Breast epithelium (tissue), 4 donors: ENCODE data around the gene RNPS1. TPM values are rescaled to one million over a fixed set of nuclear protein-coding genes. Genes with fewer than 3 reads are reported as not detected.

Experiments
- DNase-seq, 2 donors: peaks; one replicate each; pipeline ENCODE4 v3.0.0-alpha.2; 2019; ENCODE audit warnings: low spot score in 2 of 2
- H3K27ac ChIP-seq, 2 donors: fragments of 200-600 bp; sonication (generic) in 1 of 2; one replicate each; pipeline ENCODE4 v1.5.1; 2016 to 2019; ENCODE audit warnings: mild to moderate bottlenecking in 1 of 2
- H3K27me3 ChIP-seq, 2 donors: fragments of 200-600 bp; sonication (generic) in 1 of 2; one replicate each; pipeline versions ENCODE4 v1.5.1 to v1.6.0; 2017 to 2019; ENCODE audit warnings: control low read depth in 1 of 2, mild to moderate bottlenecking in 1 of 2
- H3K36me3 ChIP-seq: fragments of 200-600 bp; one replicate; pipeline ENCODE4 v1.5.1; 2019
- H3K4me1 ChIP-seq, 2 donors: fragments of 200-600 bp; sonication (generic); one replicate each; pipeline ENCODE4 v1.5.1; 2016 to 2019; ENCODE audit warnings: control low read depth in 1 of 2
- H3K4me3 ChIP-seq, 3 donors: fragments of 200-600 bp; sonication (generic); 1 replicate in 2 of 3; 2 replicates in 1 of 3; pipeline ENCODE4 v1.5.1; 2016 to 2019; ENCODE audit warnings: mild to moderate bottlenecking in 3 of 3, moderate library complexity in 2 of 3
- H3K9me3 ChIP-seq, 2 donors: fragments of 200-600 bp; sonication (generic) in 1 of 2; one replicate each; pipeline ENCODE4 v1.5.1; 2016 to 2019; ENCODE audit warnings: control low read depth in 1 of 2
- POLR2A ChIP-seq: fragments of 450-650 bp; IDR thresholded peaks from one replicate; pipeline ENCODE4 v1.6.1; 2016; ENCODE audit warnings: antibody characterized with exemption, mild to moderate bottlenecking, moderate library complexity
- POLR2AphosphoS5 ChIP-seq, 3 donors: sonication (generic); formaldehyde crosslinking; IDR thresholded peaks; one replicate each; pipeline ENCODE4 v1.6.1; 2017; ENCODE audit warnings: antibody characterized with exemption in 3 of 3
- intact Hi-C: fragments of 100-400 bp; cut with DNase I; formaldehyde crosslinking; loops from one replicate; pipeline ENCODE4 v1.15.1; 2023; ENCODE audit warnings: low total_unique reads
- total RNA-seq, 3 donors: library from RNA; depleted of rRNA; stranded (reverse); fragments of >200 nt; gene quantifications; one replicate each; pipeline ENCODE4 v1.1.0, GENCODE V29; 2016
- TF ChIP-seq, protein P1 (sequence below), 3 donors: fragments of 450-650 bp; IDR thresholded peaks; one replicate each; pipeline ENCODE4 v1.5.1; 2016 to 2017; ENCODE audit warnings: antibody characterized with exemption in 3 of 3, mild to moderate bottlenecking in 3 of 3, moderate library complexity in 3 of 3

Gene RNPS1
- total RNA-seq, 3 donors from 2014 or later, result 93.1 to 107 (median 97.5) TPM

DNA sequence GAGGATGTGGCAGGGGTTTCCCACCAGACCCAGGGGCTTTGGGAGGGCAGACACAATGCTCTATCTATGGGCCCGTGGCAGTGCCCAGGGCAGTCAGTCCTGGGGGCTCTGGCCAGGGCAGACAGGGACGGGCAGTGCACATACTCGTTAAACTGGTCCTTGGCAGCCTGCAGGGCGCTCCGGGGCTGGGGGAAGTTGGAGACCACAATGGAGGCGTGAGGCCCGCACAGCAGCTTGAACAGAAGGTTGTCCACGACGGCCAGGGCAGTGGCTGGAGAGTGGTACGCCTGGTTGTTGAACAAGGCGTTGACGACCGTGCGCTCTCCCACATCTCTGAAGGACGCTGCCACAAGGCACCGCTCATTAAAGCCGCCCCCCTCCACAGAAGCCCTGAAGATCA lies 18.6 kb upstream of the RNPS1 start:
- no peak for DNase-seq
- no peak overlapping the region for H3K27ac ChIP-seq
- no peaks in the 10 kb centered on the region for H3K36me3 ChIP-seq
- intact Hi-C loops, result no loop called here
- TF ChIP-seq, protein P1, sequence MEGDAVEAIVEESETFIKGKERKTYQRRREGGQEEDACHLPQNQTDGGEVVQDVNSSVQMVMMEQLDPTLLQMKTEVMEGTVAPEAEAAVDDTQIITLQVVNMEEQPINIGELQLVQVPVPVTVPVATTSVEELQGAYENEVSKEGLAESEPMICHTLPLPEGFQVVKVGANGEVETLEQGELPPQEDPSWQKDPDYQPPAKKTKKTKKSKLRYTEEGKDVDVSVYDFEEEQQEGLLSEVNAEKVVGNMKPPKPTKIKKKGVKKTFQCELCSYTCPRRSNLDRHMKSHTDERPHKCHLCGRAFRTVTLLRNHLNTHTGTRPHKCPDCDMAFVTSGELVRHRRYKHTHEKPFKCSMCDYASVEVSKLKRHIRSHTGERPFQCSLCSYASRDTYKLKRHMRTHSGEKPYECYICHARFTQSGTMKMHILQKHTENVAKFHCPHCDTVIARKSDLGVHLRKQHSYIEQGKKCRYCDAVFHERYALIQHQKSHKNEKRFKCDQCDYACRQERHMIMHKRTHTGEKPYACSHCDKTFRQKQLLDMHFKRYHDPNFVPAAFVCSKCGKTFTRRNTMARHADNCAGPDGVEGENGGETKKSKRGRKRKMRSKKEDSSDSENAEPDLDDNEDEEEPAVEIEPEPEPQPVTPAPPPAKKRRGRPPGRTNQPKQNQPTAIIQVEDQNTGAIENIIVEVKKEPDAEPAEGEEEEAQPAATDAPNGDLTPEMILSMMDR (IDR thresholded peaks at IDR 0.05), result no peak
- TF ChIP-seq POLR2AphosphoS5 (IDR thresholded peaks at IDR 0.05) (no peak), POLR2A (no peak)
- no peak overlapping the region for H3K4me3 ChIP-seq
- H3K27me3 ChIP-seq, result no peaks in the 10 kb centered on the region
- no peaks in the 10 kb centered on the region for H3K9me3 ChIP-seq
- no peaks in the 10 kb centered on the region for H3K4me1 ChIP-seq

DNA sequence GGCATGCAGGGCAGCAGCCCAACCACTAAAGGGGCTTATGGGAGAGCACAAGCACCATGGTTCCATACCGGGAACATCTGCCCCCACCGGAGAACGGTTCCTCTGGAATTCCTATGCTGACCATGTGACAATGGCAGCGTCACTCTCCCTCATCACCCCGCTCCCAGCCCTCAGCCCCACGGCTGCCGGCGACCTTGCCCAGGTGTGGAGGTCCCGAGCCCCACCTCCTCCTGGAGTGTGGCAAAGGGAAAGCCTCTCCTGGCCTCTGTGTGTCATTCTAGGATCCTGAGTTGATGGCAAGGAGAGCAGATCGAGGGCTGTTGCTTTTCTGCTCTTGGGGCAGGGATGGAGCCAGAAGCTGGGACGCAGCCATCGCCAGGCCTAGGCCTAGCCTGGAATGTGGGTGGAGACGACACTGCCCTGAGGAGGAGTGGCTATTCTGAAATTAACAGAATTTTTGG lies 17.8 kb upstream of the RNPS1 start:
- Histone ChIP-seq H3K36me3 (no peaks in the 10 kb centered on the region), H3K9me3 (no peaks in the 10 kb centered on the region), H3K27me3 (no peaks in the 10 kb centered on the region), H3K4me1 (no peaks in the 10 kb centered on the region), H3K27ac (no peak overlapping the region), H3K4me3 (no peak overlapping the region)
- DNase-seq, result no peak
- TF ChIP-seq, protein P1 (IDR thresholded peaks at IDR 0.05), result no peak
- no peak for TF ChIP-seq POLR2AphosphoS5 (IDR thresholded peaks at IDR 0.05)
- no peak for TF ChIP-seq POLR2A
- intact Hi-C loops, result no loop called here

DNA sequence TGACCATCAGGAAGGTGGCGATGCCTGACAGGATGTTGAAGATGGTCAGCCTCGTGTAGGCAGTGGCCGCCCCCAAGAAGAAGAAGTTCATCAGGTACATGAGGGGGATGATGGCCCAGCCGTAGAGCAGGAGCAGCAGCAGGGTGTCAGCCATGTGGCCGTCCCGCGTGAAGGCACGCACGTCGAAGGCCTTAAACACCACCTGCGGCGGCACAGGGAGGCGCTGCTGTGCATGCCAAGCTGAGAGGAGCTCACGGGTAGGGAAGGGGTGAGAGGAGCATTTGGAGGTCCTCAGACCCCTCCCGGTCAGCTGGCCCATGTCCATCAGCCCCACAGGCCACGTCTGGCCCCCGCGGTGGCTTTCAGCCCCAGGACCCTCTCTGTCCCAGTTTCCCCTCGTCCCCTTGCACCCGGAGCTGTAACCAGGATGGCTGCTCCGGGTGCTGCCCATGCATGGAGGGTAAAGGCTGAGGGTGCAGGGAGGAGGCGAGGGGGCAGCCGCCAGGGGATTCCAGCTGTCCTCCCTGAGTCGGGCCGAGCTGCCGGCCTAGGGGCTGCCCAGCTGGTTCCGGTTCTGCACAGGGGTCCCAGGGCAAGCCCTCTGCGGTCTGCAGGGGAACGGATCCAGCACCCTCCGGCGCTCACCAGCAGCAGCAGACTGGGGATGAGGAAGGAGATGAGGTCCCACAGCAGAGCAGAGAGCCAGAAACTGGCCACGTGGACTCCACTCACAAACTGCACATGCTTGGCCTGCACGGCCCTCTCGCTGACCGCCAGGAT lies 17.1 kb upstream of the RNPS1 start:
- H3K27me3 ChIP-seq, result no peaks in the 10 kb centered on the region
- intact Hi-C loops, result no loop called here
- H3K4me3 ChIP-seq, result no peak overlapping the region
- no peak overlapping the region for H3K27ac ChIP-seq
- no peaks in the 10 kb centered on the region for H3K4me1 ChIP-seq
- no peaks in the 10 kb centered on the region for H3K36me3 ChIP-seq
- DNase-seq, result no peak
- no peaks in the 10 kb centered on the region for H3K9me3 ChIP-seq
- TF ChIP-seq POLR2AphosphoS5 (IDR thresholded peaks at IDR 0.05), result no peak
- no peak for TF ChIP-seq POLR2A
- TF ChIP-seq, protein P1 (IDR thresholded peaks at IDR 0.05), result no peak

DNA sequence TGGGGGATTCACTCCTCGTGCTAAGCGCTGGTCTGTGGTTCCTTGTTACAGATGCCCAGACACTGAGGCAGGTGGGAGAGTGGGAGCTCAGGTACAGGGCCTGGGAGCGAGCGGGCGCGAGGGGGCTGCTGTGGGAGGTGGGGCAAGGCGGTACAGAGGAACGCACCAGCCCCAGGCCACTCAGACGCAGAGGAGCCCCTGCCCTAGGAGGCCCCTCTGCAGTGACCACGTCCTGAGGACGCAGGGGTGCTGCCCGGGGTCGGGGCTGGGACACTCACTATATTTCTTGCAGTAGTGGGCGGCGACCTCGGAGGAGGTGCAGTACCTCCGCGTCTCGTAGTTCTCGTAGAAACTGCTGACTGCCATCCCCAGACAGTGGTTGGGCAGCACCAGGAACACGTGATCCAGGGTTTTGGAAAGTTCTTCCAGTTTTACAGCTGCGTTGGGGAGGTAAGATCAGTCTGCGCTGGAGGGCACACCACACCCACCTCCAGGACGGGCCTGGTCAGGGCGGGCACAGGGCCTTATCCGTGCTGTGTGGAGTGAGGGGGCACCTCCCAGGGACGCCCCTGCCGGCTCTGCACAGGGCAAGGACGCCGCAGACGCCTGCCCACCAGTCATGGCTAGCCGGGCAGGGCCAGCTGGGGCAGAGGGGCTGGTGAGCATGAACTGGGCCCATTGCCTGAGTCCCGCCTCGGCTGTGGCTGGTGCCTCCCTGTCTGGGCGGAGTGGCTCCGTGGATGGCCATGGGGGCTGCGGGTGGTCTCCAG lies 16.3 kb upstream of the RNPS1 start:
- Histone ChIP-seq H3K36me3 (no peaks in the 10 kb centered on the region), H3K27me3 (no peaks in the 10 kb centered on the region), H3K27ac (no peak overlapping the region), H3K4me3 (no peak overlapping the region), H3K9me3 (no peaks in the 10 kb centered on the region), H3K4me1 (no peaks in the 10 kb centered on the region)
- DNase-seq, result no peak
- intact Hi-C loops, result no loop called here
- TF ChIP-seq POLR2A (no peak), POLR2AphosphoS5 (IDR thresholded peaks at IDR 0.05) (no peak)
- TF ChIP-seq, protein P1 (IDR thresholded peaks at IDR 0.05), result no peak
